HepG2 (cell line): ENCODE results near the gene GLT1D1.

Source experiments
- HNRNPK ChIP-seq: fragments of 200-400 bp; formaldehyde crosslinking; IDR thresholded peaks from 2 replicates; pipeline ENCODE4 v1.6.1; 2018; ENCODE audit warnings: low read length, low read depth, moderate library complexity, mild to moderate bottlenecking; ENCODE audit not compliant: poor library complexity, severe bottlenecking
- MYC ChIP-seq: sonication (generic); formaldehyde crosslinking; IDR thresholded peaks from 2 replicates; pipeline ENCODE4 v1.9.0; 2021; ENCODE audit warnings: missing genetic modification reagents, borderline replicate concordance
- SMAD1 ChIP-seq: sonication (generic); formaldehyde crosslinking; IDR thresholded peaks from 2 replicates; pipeline ENCODE4 v1.4.0; 2020; ENCODE audit warnings: missing genetic modification reagents, low read depth, mild to moderate bottlenecking, borderline replicate concordance
- ZNF451 ChIP-seq: sonication (generic); formaldehyde crosslinking; IDR thresholded peaks from 2 replicates; pipeline ENCODE4 v1.5.0; 2020; ENCODE audit warnings: mild to moderate bottlenecking, missing genetic modification reagents
- ZNF644 ChIP-seq: IDR thresholded peaks from 2 replicates; pipeline ENCODE4 v1.6.1; 2016; ENCODE audit warnings: low read depth
- TF ChIP-seq, protein P1 (sequence below): sonication (generic); formaldehyde crosslinking; IDR thresholded peaks from 2 replicates; pipeline ENCODE4 v1.5.0; 2020; ENCODE audit warnings: missing genetic modification reagents
- TF ChIP-seq, protein P2 (sequence below): sonication (generic); formaldehyde crosslinking; IDR thresholded peaks from 2 replicates; pipeline ENCODE4 v1.5.0; 2020; ENCODE audit warnings: mild to moderate bottlenecking, missing genetic modification reagents, moderate library complexity

DNA sequence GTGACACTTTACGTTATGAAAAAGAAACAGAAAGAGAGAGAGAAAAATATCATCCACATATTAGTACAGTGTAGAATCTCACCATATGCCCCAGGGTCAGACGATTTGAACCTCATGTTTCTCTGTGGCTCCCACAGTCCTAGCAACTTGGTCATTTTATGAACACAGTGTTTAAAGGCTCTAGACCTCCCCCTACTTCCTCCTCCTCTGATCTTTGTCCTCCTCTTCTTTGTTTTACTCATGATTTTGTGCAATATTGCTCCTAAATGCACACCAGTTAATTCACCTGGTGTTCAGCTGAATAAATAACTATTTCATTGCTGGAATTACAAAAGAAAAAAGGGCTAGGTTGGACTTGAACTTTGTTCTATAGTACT is 18.2 kb downstream of the GLT1D1 start:
- TF ChIP-seq MYC (CRISPR knock-in tag) (no peak), HNRNPK (no peak), SMAD1 (CRISPR knock-in tag) (no peak), ZNF644 (no peak), ZNF451 (CRISPR knock-in tag) (no peak)
- TF ChIP-seq, protein P1, sequence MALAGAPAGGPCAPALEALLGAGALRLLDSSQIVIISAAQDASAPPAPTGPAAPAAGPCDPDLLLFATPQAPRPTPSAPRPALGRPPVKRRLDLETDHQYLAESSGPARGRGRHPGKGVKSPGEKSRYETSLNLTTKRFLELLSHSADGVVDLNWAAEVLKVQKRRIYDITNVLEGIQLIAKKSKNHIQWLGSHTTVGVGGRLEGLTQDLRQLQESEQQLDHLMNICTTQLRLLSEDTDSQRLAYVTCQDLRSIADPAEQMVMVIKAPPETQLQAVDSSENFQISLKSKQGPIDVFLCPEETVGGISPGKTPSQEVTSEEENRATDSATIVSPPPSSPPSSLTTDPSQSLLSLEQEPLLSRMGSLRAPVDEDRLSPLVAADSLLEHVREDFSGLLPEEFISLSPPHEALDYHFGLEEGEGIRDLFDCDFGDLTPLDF = no peak
- TF ChIP-seq, protein P2, sequence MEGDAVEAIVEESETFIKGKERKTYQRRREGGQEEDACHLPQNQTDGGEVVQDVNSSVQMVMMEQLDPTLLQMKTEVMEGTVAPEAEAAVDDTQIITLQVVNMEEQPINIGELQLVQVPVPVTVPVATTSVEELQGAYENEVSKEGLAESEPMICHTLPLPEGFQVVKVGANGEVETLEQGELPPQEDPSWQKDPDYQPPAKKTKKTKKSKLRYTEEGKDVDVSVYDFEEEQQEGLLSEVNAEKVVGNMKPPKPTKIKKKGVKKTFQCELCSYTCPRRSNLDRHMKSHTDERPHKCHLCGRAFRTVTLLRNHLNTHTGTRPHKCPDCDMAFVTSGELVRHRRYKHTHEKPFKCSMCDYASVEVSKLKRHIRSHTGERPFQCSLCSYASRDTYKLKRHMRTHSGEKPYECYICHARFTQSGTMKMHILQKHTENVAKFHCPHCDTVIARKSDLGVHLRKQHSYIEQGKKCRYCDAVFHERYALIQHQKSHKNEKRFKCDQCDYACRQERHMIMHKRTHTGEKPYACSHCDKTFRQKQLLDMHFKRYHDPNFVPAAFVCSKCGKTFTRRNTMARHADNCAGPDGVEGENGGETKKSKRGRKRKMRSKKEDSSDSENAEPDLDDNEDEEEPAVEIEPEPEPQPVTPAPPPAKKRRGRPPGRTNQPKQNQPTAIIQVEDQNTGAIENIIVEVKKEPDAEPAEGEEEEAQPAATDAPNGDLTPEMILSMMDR (CRISPR knock-in tag) = no peak
